Neural cell (in vitro differentiated cells): ENCODE measurements around the gene OR1E2.

Source experiments
- EP300 ChIP-seq: fragments of 450-650 bp; conservative IDR thresholded peaks from 2 replicates; pipeline ENCODE4 v1.6.1; 2014; ENCODE audit warnings: antibody characterized with exemption, mild to moderate bottlenecking, moderate library complexity; ENCODE audit not compliant: poor library complexity, severe bottlenecking
- RAD21 ChIP-seq: fragments of 450-650 bp; conservative IDR thresholded peaks from 2 replicates; pipeline ENCODE4 v1.6.1; 2014; ENCODE audit warnings: antibody characterized with exemption, mild to moderate bottlenecking, moderate library complexity
- TF ChIP-seq, protein P1 (sequence below): fragments of 450-650 bp; IDR thresholded peaks from 2 replicates; pipeline ENCODE4 v1.5.1; 2014; ENCODE audit warnings: antibody characterized with exemption, mild to moderate bottlenecking, moderate library complexity; ENCODE audit not compliant: poor library complexity, severe bottlenecking

DNA sequence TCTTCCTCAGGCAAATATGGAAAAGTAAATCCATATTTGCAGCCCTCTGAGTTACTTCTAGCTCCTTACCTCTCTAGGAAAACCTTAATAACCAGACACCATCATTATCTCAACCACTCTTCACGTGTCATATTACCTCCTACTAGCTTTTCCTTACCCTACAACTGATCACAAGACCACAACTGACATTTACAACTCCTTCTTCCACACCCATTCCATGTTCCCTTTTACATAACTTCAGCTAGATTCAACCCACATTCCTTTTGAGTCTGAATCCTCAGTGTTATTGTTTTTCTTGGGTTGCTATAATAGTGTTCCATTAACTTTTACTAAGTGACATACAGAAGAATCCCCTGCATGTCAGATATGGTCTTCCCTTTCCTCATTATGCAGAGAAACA lies 4.7 kb upstream of the OR1E2 start:
- TF ChIP-seq, protein P1, sequence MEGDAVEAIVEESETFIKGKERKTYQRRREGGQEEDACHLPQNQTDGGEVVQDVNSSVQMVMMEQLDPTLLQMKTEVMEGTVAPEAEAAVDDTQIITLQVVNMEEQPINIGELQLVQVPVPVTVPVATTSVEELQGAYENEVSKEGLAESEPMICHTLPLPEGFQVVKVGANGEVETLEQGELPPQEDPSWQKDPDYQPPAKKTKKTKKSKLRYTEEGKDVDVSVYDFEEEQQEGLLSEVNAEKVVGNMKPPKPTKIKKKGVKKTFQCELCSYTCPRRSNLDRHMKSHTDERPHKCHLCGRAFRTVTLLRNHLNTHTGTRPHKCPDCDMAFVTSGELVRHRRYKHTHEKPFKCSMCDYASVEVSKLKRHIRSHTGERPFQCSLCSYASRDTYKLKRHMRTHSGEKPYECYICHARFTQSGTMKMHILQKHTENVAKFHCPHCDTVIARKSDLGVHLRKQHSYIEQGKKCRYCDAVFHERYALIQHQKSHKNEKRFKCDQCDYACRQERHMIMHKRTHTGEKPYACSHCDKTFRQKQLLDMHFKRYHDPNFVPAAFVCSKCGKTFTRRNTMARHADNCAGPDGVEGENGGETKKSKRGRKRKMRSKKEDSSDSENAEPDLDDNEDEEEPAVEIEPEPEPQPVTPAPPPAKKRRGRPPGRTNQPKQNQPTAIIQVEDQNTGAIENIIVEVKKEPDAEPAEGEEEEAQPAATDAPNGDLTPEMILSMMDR = no peak
- TF ChIP-seq EP300 (no peak), RAD21 (no peak)
